ENCODE measurements around the gene GFRA1. TPM values are rescaled to one million over a fixed set of nuclear protein-coding genes. Genes with fewer than 3 reads are reported as not detected.

The GFRA1 gene
- total RNA-seq, 4 donors from 2014 or later, result 6.2 to 44.5 (median 13.4) TPM

DNA sequence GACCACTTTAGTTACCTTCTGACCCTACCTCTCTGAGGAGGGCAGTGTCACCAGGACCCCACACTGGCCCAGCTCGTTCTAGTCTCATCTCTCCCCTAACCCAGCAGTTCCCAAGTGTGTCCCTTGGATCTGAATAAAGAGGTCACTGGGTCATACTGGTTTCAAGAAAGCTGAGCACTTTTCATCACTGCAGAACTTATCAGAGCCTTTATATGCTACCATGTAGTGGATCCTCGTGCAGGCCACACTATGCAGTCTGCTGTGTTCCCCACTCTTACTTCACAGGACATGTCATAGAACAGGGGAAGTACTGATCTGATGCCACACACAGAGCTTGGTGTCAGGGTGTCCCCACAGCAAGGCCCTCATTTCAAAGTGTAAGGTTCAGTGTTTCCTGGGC, 113.8 kb downstream of the GFRA1 start:
- 88 to 94% methylated on average over 2 of the region's 2 CpGs for WGBS, 2 donors
- no peak for TF ChIP-seq POLR2A (IDR thresholded peaks at IDR 0.05)
- TF ChIP-seq, protein P1, sequence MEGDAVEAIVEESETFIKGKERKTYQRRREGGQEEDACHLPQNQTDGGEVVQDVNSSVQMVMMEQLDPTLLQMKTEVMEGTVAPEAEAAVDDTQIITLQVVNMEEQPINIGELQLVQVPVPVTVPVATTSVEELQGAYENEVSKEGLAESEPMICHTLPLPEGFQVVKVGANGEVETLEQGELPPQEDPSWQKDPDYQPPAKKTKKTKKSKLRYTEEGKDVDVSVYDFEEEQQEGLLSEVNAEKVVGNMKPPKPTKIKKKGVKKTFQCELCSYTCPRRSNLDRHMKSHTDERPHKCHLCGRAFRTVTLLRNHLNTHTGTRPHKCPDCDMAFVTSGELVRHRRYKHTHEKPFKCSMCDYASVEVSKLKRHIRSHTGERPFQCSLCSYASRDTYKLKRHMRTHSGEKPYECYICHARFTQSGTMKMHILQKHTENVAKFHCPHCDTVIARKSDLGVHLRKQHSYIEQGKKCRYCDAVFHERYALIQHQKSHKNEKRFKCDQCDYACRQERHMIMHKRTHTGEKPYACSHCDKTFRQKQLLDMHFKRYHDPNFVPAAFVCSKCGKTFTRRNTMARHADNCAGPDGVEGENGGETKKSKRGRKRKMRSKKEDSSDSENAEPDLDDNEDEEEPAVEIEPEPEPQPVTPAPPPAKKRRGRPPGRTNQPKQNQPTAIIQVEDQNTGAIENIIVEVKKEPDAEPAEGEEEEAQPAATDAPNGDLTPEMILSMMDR (IDR thresholded peaks at IDR 0.05), result no peak
- DNase-seq (ENCODE audit: low spot score in 2 of 2), result no peak
- no peak overlapping the region for H3K4me3 ChIP-seq (ENCODE audit: low read depth, poor library complexity, severe bottlenecking)
- intact Hi-C loops (cut with DNase I; ENCODE audit: low total_unique reads), result no loop called here

DNA sequence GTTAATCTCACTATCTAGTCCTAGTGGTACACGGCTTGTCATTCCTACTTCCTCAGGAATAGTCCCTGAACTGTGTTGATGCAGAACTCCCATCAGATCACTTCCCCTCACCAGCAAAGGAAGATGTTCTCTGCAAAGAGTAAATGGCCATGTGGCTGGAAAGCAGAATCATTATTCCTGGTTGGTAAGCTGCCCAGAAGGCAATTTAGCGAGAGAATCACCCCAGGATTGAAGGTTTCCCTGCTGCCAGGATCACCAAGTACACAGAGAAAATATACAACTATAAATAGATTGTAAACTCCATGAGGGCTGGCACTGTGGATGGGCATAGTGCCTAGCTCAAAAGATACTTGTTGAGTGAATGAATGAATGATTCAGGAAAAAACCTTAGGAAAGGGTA, 115.0 kb downstream of the GFRA1 start:
- intact Hi-C loops (cut with DNase I; ENCODE audit: low total_unique reads), result no loop called here
- WGBS, 2 donors, result 77 to 89% methylated on average over 2 of the region's 2 CpGs
- no peak for DNase-seq (ENCODE audit: low spot score in 2 of 2)

DNA sequence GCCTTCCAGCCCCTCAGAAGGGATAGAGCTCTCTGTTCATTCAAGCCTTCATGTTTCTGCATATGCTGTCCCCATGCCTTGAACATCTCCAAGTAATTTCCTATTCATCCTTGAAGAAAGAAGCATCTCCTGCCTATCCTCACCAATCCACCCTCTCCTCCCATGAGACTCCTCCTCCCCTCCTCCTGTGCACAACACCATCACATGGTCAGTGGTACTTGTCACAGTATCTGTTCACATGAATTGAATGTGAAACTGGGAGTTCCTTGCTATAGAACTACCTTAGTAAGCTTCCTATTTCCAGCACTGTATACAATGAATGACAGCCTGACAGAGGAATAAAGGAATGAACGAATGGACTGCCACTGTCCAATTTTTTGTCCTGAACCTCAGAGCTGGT, 115.5 kb downstream of the GFRA1 start:
- WGBS, 2 donors, result 88 to 90% methylated on average over 1 of the region's 1 CpG
- no peak for DNase-seq (ENCODE audit: low spot score in 2 of 2)
- TF ChIP-seq POLR2A (IDR thresholded peaks at IDR 0.05), result no peak
- TF ChIP-seq, protein P1 (IDR thresholded peaks at IDR 0.05), result no peak
- H3K4me3 ChIP-seq (ENCODE audit: low read depth, poor library complexity, severe bottlenecking), result no peak overlapping the region
- intact Hi-C loops (cut with DNase I; ENCODE audit: low total_unique reads), result no loop called here

More for the DNA sequence above, 115.0 kb downstream of the GFRA1 start:
- TF ChIP-seq, protein P1 (IDR thresholded peaks at IDR 0.05), result no peak
- TF ChIP-seq POLR2A (IDR thresholded peaks at IDR 0.05), result no peak
- H3K4me3 ChIP-seq (ENCODE audit: low read depth, poor library complexity, severe bottlenecking), result no peak overlapping the region

DNA sequence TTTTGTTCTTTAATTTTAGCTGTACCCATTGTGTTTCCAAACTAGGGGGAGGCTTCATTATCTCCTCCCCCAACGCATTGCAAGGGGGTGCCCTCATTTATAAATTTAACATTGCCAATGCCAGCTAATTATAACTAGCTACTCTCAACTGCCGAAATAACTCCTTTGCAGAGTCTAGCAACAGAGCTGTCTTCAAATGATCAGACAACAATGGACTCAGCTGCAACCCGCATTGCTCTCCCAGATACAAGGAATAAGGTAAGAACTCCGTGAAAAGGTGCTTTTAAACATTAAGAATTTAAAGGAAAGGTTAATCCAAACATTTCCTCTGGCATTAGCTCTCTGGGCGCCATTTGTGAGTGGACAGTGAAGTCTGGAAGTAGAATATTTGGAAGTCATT, 116.2 kb downstream of the GFRA1 start:
- intact Hi-C loops (cut with DNase I; ENCODE audit: low total_unique reads), result no loop called here
- DNase-seq (ENCODE audit: low spot score in 2 of 2), result no peak
- TF ChIP-seq POLR2A (IDR thresholded peaks at IDR 0.05), result no peak
- TF ChIP-seq, protein P1 (IDR thresholded peaks at IDR 0.05), result no peak
- 81 to 83% methylated on average over 5 of the region's 5 CpGs for WGBS, 2 donors
- no peak overlapping the region for H3K4me3 ChIP-seq (ENCODE audit: low read depth, poor library complexity, severe bottlenecking)

DNA sequence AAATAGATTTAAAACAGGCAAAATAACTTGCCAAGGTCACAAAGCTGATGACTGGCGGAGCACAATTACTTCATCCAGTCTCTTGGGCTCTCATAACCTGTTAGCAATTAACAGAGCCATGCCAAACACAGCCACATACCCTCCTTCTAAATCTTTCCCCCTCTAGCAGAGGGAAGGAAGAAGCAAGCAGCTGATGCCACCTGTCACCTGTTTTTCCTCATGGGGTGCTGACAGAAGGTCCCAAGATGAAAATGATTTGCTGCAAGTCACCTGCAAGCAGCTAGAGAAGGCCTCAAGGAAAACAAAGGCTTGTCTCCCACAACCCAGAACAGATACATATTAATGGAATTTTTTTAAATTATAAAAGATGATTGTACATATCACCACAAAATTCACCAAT, 117.8 kb downstream of the GFRA1 start:
- DNase-seq (ENCODE audit: low spot score in 2 of 2), result no peak
- H3K4me3 ChIP-seq (ENCODE audit: low read depth, poor library complexity, severe bottlenecking), result no peak overlapping the region
- 69 to 77% methylated on average over 1 of the region's 1 CpG for WGBS, 2 donors
- intact Hi-C loops (cut with DNase I; ENCODE audit: low total_unique reads), result no loop called here
- TF ChIP-seq, protein P1 (IDR thresholded peaks at IDR 0.05), result no peak
- no peak for TF ChIP-seq POLR2A (IDR thresholded peaks at IDR 0.05)

DNA sequence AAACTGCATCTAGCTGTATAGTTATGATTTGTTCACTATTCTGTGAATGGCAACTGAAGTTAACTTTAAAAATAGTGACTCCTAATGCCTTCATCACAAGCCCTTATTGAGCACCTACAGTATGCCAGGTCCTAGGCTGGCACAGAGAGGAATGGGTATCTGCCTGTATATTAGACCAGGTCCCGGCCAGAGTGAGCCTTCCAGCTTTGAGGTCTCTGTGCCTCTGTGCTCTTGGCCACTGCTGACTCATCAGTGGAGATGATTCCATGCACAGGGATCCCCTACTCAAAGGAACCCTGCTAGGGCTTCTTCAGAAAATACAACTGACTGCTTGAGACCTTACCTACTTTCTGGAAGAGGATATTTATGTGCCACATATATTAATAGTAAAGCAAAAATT, 118.4 kb downstream of the GFRA1 start:
- DNase-seq (ENCODE audit: low spot score in 2 of 2), result no peak
- intact Hi-C loops (cut with DNase I; ENCODE audit: low total_unique reads), result no loop called here
- TF ChIP-seq, protein P1 (IDR thresholded peaks at IDR 0.05), result no peak
- no peak for TF ChIP-seq POLR2A (IDR thresholded peaks at IDR 0.05)
- WGBS, 2 donors, result 50 to 54% methylated on average over 1 of the region's 1 CpG
- no peak overlapping the region for H3K4me3 ChIP-seq (ENCODE audit: low read depth, poor library complexity, severe bottlenecking)

All from lower leg skin (tissue), 4 donors.